ENCODE results near the gene NDUFS8.

DNA sequence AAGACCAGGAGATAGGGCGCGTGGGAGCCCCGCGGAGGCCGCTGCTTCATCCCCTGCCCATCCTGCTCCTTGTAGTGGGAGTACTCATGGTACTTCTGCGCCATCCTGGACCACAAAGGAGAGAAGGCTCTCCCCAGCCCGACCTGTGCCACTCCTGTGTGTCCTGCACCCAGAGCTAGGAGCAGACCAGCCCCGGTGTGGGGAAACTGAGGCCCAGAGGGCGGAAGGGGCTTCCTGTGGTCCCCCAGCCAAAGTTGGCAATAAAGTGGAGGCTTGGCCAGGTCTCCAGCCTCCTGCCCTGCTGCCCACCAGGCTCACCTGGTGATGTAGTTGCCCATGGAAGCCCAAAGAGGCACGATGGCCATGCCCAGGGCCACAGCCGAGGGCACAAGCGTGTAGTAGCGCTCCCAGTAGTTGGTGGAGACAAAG, 31.3 kb upstream of the NDUFS8 start:
- TF ChIP-seq POLR2A (IDR thresholded peaks at IDR 0.05; ENCODE audit: low read depth, low read length) (no peak), TAF1 (IDR thresholded peaks at IDR 0.05; ENCODE audit: borderline replicate concordance, low read depth, low read length) (no peak), POLR2AphosphoS5 (IDR thresholded peaks at IDR 0.05; ENCODE audit: low read depth, low read length) (no peak)
